HFF-Myc (cell line): ENCODE data around the gene TBCE.

Experiments
- DNase-seq: peaks from one replicate; pipeline ENCODE4 v3.0.0-alpha.2; 2011; ENCODE audit warnings: low read depth; ENCODE audit errors: extremely low read depth
- H3K4me3 ChIP-seq: replicated peaks from 2 replicates; pipeline ENCODE4 v1.5.1; 2011; ENCODE audit warnings: low read depth, mild to moderate bottlenecking, control low read depth, low read length
- TF ChIP-seq, protein P1 (sequence below): IDR thresholded peaks from 2 replicates; pipeline ENCODE4 v1.5.1; 2012; ENCODE audit warnings: mild to moderate bottlenecking, low read depth, low read length, control low read depth; ENCODE audit errors: missing control alignments

The TBCE gene

DNA sequence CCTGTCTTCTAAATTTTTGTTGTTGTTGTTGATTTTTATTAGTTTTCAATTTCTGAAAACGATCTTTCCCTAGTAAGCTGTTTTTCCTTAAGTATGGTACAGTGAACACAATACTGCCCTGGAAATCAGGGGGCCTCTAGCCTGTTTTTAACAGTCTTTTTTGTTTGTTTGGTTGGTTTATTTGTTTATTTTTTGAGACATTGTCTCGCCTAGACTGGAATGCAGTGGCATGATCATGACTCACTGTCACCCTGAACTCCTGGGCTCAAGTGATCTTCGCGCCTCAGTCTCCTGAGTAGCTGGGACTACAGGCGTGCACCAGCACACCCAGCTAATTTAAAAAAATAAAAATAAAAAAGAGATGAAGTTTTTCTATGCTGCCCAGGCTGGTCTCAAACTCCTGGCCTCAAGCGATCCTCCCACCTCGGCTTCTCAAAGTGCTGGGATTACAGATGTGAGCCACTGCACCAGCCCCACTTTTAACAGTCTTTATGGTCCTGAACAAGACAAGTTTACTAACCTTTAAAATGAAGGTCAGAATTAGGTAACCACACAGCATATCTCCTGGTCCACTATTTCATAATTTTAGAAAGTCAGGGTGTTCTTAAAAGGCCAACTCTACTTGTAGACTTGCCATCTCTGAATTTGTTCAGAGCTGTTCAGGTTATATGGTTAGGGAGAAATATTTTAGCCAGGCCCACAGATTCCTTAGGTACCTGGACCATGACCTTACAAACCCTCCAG is 35.4 kb downstream of the TBCE start:
- no peak for DNase-seq
- H3K4me3 ChIP-seq, result no peak overlapping the region
- TF ChIP-seq, protein P1, sequence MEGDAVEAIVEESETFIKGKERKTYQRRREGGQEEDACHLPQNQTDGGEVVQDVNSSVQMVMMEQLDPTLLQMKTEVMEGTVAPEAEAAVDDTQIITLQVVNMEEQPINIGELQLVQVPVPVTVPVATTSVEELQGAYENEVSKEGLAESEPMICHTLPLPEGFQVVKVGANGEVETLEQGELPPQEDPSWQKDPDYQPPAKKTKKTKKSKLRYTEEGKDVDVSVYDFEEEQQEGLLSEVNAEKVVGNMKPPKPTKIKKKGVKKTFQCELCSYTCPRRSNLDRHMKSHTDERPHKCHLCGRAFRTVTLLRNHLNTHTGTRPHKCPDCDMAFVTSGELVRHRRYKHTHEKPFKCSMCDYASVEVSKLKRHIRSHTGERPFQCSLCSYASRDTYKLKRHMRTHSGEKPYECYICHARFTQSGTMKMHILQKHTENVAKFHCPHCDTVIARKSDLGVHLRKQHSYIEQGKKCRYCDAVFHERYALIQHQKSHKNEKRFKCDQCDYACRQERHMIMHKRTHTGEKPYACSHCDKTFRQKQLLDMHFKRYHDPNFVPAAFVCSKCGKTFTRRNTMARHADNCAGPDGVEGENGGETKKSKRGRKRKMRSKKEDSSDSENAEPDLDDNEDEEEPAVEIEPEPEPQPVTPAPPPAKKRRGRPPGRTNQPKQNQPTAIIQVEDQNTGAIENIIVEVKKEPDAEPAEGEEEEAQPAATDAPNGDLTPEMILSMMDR, result no peak

DNA sequence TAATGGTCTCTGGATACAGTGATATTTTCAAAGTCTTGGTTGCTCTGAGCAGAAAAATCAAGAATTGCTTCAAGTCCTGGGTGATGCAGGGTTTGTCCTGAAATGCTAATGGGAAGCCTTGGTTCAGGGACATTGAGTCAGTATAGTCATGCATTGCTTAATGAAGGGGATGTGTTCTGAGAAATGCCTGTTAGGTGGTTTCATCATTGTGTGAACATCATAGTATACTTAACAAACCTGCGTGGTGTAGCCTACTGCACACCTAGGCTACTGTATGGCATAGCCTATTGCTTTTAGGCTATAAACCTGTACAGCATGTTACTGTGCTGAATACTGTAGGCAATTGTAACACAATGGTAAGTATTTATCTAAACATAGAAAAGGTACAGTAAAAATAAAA is 36.4 kb downstream of the TBCE start:
- no peak for DNase-seq
- TF ChIP-seq, protein P1, result no peak
- no peak overlapping the region for H3K4me3 ChIP-seq

DNA sequence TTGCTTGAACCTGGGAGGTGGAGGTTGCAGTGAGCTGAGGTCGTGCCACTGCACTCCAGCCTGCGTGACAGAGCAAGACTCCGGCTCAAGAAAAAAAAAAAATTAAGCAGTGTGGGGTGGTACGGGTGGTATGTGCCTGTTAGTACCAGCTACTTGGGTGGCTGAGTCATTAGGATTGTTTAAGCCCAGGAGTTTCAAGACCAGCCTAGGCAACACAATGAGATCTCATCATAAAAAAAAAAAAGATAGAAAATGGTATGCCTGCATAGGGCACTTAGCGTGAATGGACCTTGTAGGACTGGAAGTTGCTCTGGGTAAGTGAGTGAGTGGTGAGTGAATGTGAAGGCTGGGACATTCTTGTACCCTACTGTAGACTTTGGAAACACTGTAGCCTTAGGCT is 37.0 kb downstream of the TBCE start:
- H3K4me3 ChIP-seq, result no peak overlapping the region
- DNase-seq, result no peak
- TF ChIP-seq, protein P1, result no peak

DNA sequence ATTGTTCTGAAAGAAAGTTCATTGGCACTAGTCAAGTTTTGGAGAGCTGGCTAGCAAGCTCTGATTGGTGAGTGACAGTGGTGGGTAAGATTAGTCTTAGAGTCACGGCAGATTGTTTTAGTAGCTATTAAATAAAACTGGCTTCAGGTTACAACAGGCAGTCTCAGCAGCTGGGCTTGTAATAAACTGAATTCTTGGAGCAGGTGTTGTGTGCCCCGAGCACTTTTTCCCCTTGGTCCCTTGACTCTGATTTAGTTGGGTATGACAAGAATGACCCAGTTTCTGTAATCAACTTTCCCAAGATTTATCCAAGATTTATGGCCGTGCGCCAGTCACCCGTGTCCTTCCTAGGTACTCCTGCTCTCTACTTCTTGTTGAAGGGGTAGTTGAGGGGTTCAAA is 40.2 kb downstream of the TBCE start:
- no peak for DNase-seq
- no peak overlapping the region for H3K4me3 ChIP-seq
- TF ChIP-seq, protein P1, result no peak

DNA sequence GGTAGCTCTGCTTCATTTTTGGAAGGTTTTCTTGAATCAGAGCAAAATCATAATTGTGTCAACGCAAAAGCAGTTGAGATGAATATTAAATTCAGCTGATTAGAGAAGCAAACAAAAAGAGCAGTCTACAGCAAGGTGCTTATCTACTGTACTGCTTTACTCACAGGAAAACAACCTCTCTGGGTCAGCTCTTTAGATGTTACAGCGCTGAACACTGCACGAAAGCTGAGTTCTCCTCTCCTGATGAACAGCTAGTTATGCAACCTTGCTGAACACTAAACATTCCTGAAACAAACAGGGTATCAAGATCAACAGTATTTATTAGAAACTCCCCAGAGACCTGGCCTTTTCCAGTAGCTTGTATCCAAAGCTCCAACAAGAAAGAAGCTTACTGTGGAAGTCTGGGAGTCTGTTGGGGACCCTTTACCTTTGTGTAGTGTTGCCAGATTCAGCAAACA is 41.3 kb downstream of the TBCE start:
- H3K4me3 ChIP-seq, result no peak overlapping the region
- DNase-seq, result no peak
- TF ChIP-seq, protein P1, result no peak

DNA sequence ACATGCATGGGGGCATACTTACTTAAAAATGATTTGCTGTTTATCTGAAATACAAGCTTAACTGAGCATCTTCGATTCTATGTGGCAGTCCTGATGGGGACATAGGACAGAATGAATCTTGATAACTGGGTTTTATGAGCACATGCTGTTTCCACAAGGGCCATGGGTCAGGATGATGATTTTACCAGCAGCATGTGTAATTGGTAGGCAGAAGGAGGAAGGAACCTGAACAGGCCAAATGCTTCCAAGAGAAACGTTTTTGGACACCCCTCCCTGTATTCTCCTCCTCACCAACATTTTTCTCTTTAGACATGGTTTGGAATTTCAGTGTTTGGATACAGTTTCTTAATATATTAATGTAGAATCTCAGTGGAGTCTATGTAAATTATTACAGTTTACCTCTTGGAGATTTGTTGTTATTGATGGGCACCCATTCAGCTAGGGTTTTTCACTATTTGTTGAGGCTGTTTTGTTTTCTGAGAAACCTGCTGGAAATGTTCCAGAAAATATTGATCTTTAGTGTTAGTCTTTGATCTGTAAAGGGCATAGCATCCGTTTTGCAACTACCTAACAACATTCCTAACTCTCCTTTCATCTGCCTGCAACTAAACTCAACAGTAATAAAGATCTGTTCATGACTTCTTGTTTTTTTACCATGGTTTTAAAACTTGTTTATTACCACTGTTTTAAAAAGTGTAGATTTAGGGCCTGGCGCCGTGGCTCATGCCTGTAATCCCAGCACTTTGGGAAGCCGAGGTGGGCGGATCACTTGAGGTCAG is 42.0 kb downstream of the TBCE start:
- DNase-seq, result no peak
- H3K4me3 ChIP-seq, result no peak overlapping the region
- TF ChIP-seq, protein P1, result no peak
